ENCODE data around the gene POC1A. TPM values are rescaled to one million over a fixed set of nuclear protein-coding genes. Genes with fewer than 3 reads are reported as not detected.

Gene POC1A
- total and polyA plus RNA-seq, 9 of the 15 experiments (the other 6 are each of a cell fraction or from before 2014, with no cell fraction given): 7.2 to 17.5 (median 12.1) TPM

GRCh38 chr3:52119826-52120225, 34.4 kb downstream of the POC1A start:
- FAIRE-seq (no peak), DNase-seq (ENCODE audit: extremely low read depth in 1 of 4, low spot score in 3 of 4) (no peak), ATAC-seq (no peak)
- Histone ChIP-seq H3K9ac (ENCODE audit: insufficient read depth in 1 of 2, low read depth in 2 of 2, low read length in 2 of 2) (no peak overlapping the region), H3K27me3 (ENCODE audit: control insufficient read depth in 2 of 2, insufficient read depth in 2 of 2, low read length in 2 of 2) (no peaks in the 10 kb centered on the region), H3K79me2 (ENCODE audit: control insufficient read depth, insufficient read depth, low read length) (no peaks in the 10 kb centered on the region), H2AFZ (ENCODE audit: low read depth, low read length) (no peak overlapping the region), H3K4me1 (replicated peaks in 1 of 2; ENCODE audit: control insufficient read depth in 2 of 2, insufficient read depth in 2 of 2, low read length in 2 of 2) (peaks cover 0 to 2% of the 10 kb centered on the region in 2 experiments; a peak in 2 of 5 replicates), H3K9me3 (replicated peaks; ENCODE audit: control insufficient read depth, insufficient read depth, low read depth, low read length) (no peaks in the 10 kb centered on the region), H3K4me3 (no peak overlapping the region), H3K9me1 (ENCODE audit: control insufficient read depth, insufficient read depth, low read length) (peaks cover 2% of the 10 kb centered on the region), H4K20me1 (replicated peaks; ENCODE audit: control insufficient read depth, insufficient read depth, low read length) (0 out of 2 replicates have a peak, but pooled peaks cover 4% of the 10 kb centered on the region), H3K4me2 (ENCODE audit: insufficient read depth, low read length) (no peak overlapping the region), H3K27ac (ENCODE audit: extremely low read depth, low read depth, low read length) (no peak overlapping the region), H3K36me3 (ENCODE audit: control insufficient read depth, insufficient read depth, low read length) (peaks cover 61% of the 10 kb centered on the region)
- in situ Hi-C loops (cut with MboI): no loop called here
- WGBS (ENCODE audit: insufficient coverage, low coverage, missing lambda C conversion rate): 79% methylated on average over 6 of the region's 6 CpGs
- BruUV-seq (replicated peaks): no TSS peak
- intact Hi-C loops (cut with micrococcal nuclease): no loop called here
- ChIA-PET CTCF (ENCODE audit: low intra/inter-chr PET ratio) (no interaction called here), POLR2A (interaction anchor here (0.6 kb wide), 1 partner anchor 83 kb away, joined by 3 read pairs; no protein-coding TSS in a partner anchor)
- TF ChIP-seq PREB (CRISPR knock-in tag; IDR thresholded peaks at IDR 0.05) (no peak), ZBED1 (IDR thresholded peaks at IDR 0.05) (no peak), CHD1 (IDR thresholded peaks at IDR 0.05; ENCODE audit: low read length) (no peak), LARP7 (IDR thresholded peaks at IDR 0.05) (no peak), TAF7 (tag; IDR thresholded peaks at IDR 0.05) (no peak), SOX6 (IDR thresholded peaks at IDR 0.05) (no peak), CCAR2 (IDR thresholded peaks at IDR 0.05; ENCODE audit: low read depth, low read length) (no peak), PHF21A (IDR thresholded peaks at IDR 0.05; ENCODE audit: borderline replicate concordance, low read depth) (no peak), ZZZ3 (IDR thresholded peaks at IDR 0.05) (no peak)

Measured in K562 (cell line).